Adrenal gland (tissue), 12 donors: ENCODE measurements around the gene TEX29. TPM values are rescaled to one million over a fixed set of nuclear protein-coding genes. Genes with fewer than 3 reads are reported as not detected.

Source experiments
- DNase-seq, 7 donors: peaks; one replicate each; pipeline ENCODE4 v3.0.0-alpha.2; 2019 to 2020
- H3K27ac ChIP-seq, 5 donors: fragments of 200-600 bp; sonication (generic) in 4 of 5; 1 replicate in 3 of 5; 2 replicates in 2 of 5; pipeline versions ENCODE4 v1.5.1 to v1.8.0; 2016 to 2020; ENCODE audit warnings: mild to moderate bottlenecking in 1 of 5
- H3K27me3 ChIP-seq: fragments of 200-600 bp; 2 replicates; pipeline ENCODE4 v1.8.0; 2021
- H3K36me3 ChIP-seq, 2 donors: fragments of 200-600 bp; replicated peaks in 1 of 2; 1 replicate in 1 of 2; 2 replicates in 1 of 2; pipeline versions ENCODE4 v1.5.1 to v1.8.0; 2018 to 2022
- H3K4me1 ChIP-seq, 2 donors: fragments of 200-600 bp; replicated peaks in 1 of 2; 1 replicate in 1 of 2; 2 replicates in 1 of 2; pipeline versions ENCODE4 v1.5.1 to v1.8.0; 2018 to 2021
- H3K4me3 ChIP-seq, 4 donors: fragments of 200-600 bp; sonication (generic) in 3 of 4; one replicate each; pipeline ENCODE4 v1.5.1; 2016 to 2018
- H3K9me3 ChIP-seq, 3 donors: fragments of 200-600 bp; sonication (generic) in 1 of 3; replicated peaks in 1 of 3; 1 replicate in 2 of 3; 2 replicates in 1 of 3; pipeline versions ENCODE4 v1.5.1 to v1.8.0; 2016 to 2021
- CTCF ChIP-seq, 6 experiments: fragments of 450-650 bp in 4 of 6; fragments of 200-600 bp in 2 of 6; sonication (generic) in 1 of 6; IDR thresholded peaks; 1 replicate in 5 of 6; 2 replicates in 1 of 6; pipeline versions ENCODE4 v1.5.1 to v1.8.0; 2016 to 2021; ENCODE audit warnings: antibody characterized with exemption in 6 of 6, mild to moderate bottlenecking in 2 of 6, moderate library complexity in 1 of 6
- POLR2A ChIP-seq, 2 donors: fragments of 450-650 bp; IDR thresholded peaks; one replicate each; pipeline ENCODE4 v1.6.1; 2017; ENCODE audit warnings: antibody characterized with exemption in 2 of 2, mild to moderate bottlenecking in 2 of 2, moderate library complexity in 1 of 2
- WGBS, 4 donors: extraction: QIAGEN DNeasy Blood & Tissue Kit in 2 of 4; methylation state at CpG; one replicate each; pipeline versions ENCODE4 v1.1.5 to v1.1.7; 2013 to 2017; 5-methylcytosine and 5-hydroxymethylcytosine counted together
- intact Hi-C, 2 donors: fragments of 100-400 bp; cut with DNase I; formaldehyde crosslinking; loops; one replicate each; pipeline versions ENCODE4 v1.14.1 to v1.15.0; 2022 to 2023
- polyA plus RNA-seq, 3 donors: library from polyadenylated mRNA; stranded (reverse); fragments of 200-250 nt in 2 of 3; fragments of 350-450 nt in 1 of 3; fragmentation: Illumina TruSeq in 1 of 3; extraction: RNeasy Lipid Tissue Mini Kit (QIAGEN cat#74804) in 1 of 3; gene quantifications; one replicate each; pipeline ENCODE4 v1.2.3, GENCODE V29; 2013 to 2014
- total RNA-seq, 9 donors: library from RNA; depleted of rRNA in 4 of 9; stranded (reverse); fragments of >200 nt in 4 of 9; fragments of 120-200 nt in 1 of 9; fragmentation: NEBNext Ultra II Directional in 1 of 9; extraction: Animal tissue kit (Norgen Biotek cat#: 25700) in 1 of 9; gene quantifications; one replicate each; pipeline versions ENCODE4 v1.1.0 to v1.2.4, GENCODE V29; 2013 to 2023
- donor health status: healthy with polysubstance abuse.
- donor health status: Bipolar disorder and iron deficiency.
- donor health status: DM: yes; HTN: yes; CAD: no.
- donor health status: DM: no; HTN: no; CAD: no.
- donor health status: DM: no; HTN: no; CAD: no.
- donor health status: DM: yes; HTN: yes; CAD: no.

The TEX29 gene
- total and polyA plus RNA-seq, 12 donors, result 0.28 to 4.0 (median 0.34) TPM; not detected in 7

- 88 to 95% (median 90%) methylated on average over 14 to 15 of the region's 15 CpGs for WGBS, 4 donors
- no peaks in the 10 kb centered on the region for H3K9me3 ChIP-seq
- no peak for DNase-seq
- intact Hi-C loops, result no loop called here
- no peak overlapping the region for H3K4me3 ChIP-seq
- no peak for TF ChIP-seq POLR2A (IDR thresholded peaks at IDR 0.05)
- TF ChIP-seq CTCF (IDR thresholded peaks at IDR 0.05), result no peak
- peaks cover 0 to 80% of the 10 kb centered on the region in 2 donors for H3K36me3 ChIP-seq
- H3K4me1 ChIP-seq, result peaks cover 4 to 11% of the 10 kb centered on the region in 2 donors
- no peak overlapping the region for H3K27ac ChIP-seq
- no peaks in the 10 kb centered on the region for H3K27me3 ChIP-seq
These were observed 34.3 kb upstream of the TEX29 start for GRCh38 chr13:111286162-111286561.

- Histone ChIP-seq H3K27ac (no peak overlapping the region), H3K36me3 (peaks cover 0 to 86% of the 10 kb centered on the region in 2 donors), H3K27me3 (no peaks in the 10 kb centered on the region), H3K9me3 (no peaks in the 10 kb centered on the region), H3K4me1 (peaks cover 0 to 5% of the 10 kb centered on the region in 2 donors), H3K4me3 (no peak overlapping the region)
- WGBS, 4 donors, result 96% methylated on average over 3 to 7 of the region's 7 CpGs
- intact Hi-C loops, result no loop called here
- TF ChIP-seq POLR2A (IDR thresholded peaks at IDR 0.05), result no peak
- peak in 1 of 7 donors; percentile 24 for DNase-seq
These were observed 33.7 kb upstream of the TEX29 start for GRCh38 chr13:111286749-111287148.

- TF ChIP-seq POLR2A (IDR thresholded peaks at IDR 0.05), result no peak
- TF ChIP-seq CTCF (IDR thresholded peaks at IDR 0.05), result no peak
- no peak overlapping the region for H3K4me3 ChIP-seq
- intact Hi-C loops, result no loop called here
- no peaks in the 10 kb centered on the region for H3K9me3 ChIP-seq
- H3K27ac ChIP-seq, result no peak overlapping the region
- peaks cover 0 to 5% of the 10 kb centered on the region in 2 donors for H3K4me1 ChIP-seq
- WGBS, 4 donors, result 96 to 97% (median 96%) methylated on average over 3 to 8 of the region's 8 CpGs
- peak in 1 of 7 donors; percentile 44 for DNase-seq
- H3K36me3 ChIP-seq, result peaks cover 0 to 90% of the 10 kb centered on the region in 2 donors
- H3K27me3 ChIP-seq, result no peaks in the 10 kb centered on the region
These were observed 33.2 kb upstream of the TEX29 start for GRCh38 chr13:111287201-111287600.

GRCh38 chr13:111288276-111288675 is 32.2 kb upstream of the TEX29 start:
- H3K4me3 ChIP-seq, result no peak overlapping the region
- H3K9me3 ChIP-seq, result no peaks in the 10 kb centered on the region
- H3K27me3 ChIP-seq, result no peaks in the 10 kb centered on the region
- DNase-seq, result peak in 1 of 7 donors; percentile 28
- TF ChIP-seq CTCF (IDR thresholded peaks at IDR 0.05), result no peak
- no peak for TF ChIP-seq POLR2A (IDR thresholded peaks at IDR 0.05)
- H3K4me1 ChIP-seq, result no peaks in the 10 kb centered on the region
- H3K36me3 ChIP-seq, result peaks cover 0 to 92% of the 10 kb centered on the region in 2 donors
- intact Hi-C loops, result no loop called here
- 87 to 95% (median 93%) methylated on average over 7 of the region's 7 CpGs for WGBS, 4 donors
- H3K27ac ChIP-seq, result no peak overlapping the region

GRCh38 chr13:111289251-111289650 is 31.2 kb upstream of the TEX29 start:
- peak in 1 of 7 donors; percentile 23 for DNase-seq
- no peak for TF ChIP-seq POLR2A (IDR thresholded peaks at IDR 0.05)
- TF ChIP-seq CTCF (IDR thresholded peaks at IDR 0.05), result no peak
- WGBS, 4 donors, result 89 to 95% (median 93%) methylated on average over 3 to 11 of the region's 11 CpGs
- Histone ChIP-seq H3K4me1 (no peaks in the 10 kb centered on the region), H3K27ac (no peak overlapping the region), H3K9me3 (no peaks in the 10 kb centered on the region), H3K4me3 (no peak overlapping the region), H3K27me3 (no peaks in the 10 kb centered on the region), H3K36me3 (peaks cover 0 to 94% of the 10 kb centered on the region in 2 donors)
- intact Hi-C loops, result no loop called here
